Body of pancreas (tissue), 4 donors: ENCODE data around the gene MDFIC. TPM values are rescaled to one million over a fixed set of nuclear protein-coding genes. Genes with fewer than 3 reads are reported as not detected.

Source experiments
- ATAC-seq: fragments of 150-250 bp; one replicate; pipeline ENCODE4 v1.9.1; 2016
- DNase-seq, 4 donors: peaks; one replicate each; pipeline ENCODE4 v3.0.0-alpha.2; 2019
- H3K27ac ChIP-seq, 4 donors: fragments of 200-600 bp; sonication (generic); 1 replicate in 3 of 4; 2 replicates in 1 of 4; pipeline versions ENCODE4 v1.5.1 to v1.6.1; 2016 to 2019; ENCODE audit warnings: mild to moderate bottlenecking in 1 of 4, mixed read lengths in 1 of 4, moderate library complexity in 1 of 4
- H3K27me3 ChIP-seq, 2 donors: fragments of 200-600 bp; sonication (generic); one replicate each; pipeline ENCODE4 v1.6.0; 2016; ENCODE audit warnings: mild to moderate bottlenecking in 1 of 2
- H3K36me3 ChIP-seq, 2 donors: fragments of 200-600 bp; sonication (generic); replicated peaks in 1 of 2; 2 replicates each; pipeline ENCODE4 v1.5.1; 2016; ENCODE audit warnings: low read depth in 2 of 2; ENCODE audit not compliant: insufficient read depth in 1 of 2
- H3K4me1 ChIP-seq: fragments of 200-600 bp; sonication (generic); one replicate; pipeline ENCODE4 v1.6.0; 2016
- H3K4me3 ChIP-seq, 2 donors: fragments of 200-600 bp; sonication (generic); 1 replicate in 1 of 2; 2 replicates in 1 of 2; pipeline ENCODE4 v1.5.1; 2016 to 2019
- H3K9me3 ChIP-seq, 3 donors: fragments of 200-600 bp; sonication (generic); 1 replicate in 2 of 3; 2 replicates in 1 of 3; pipeline ENCODE4 v1.5.1; 2016
- CTCF ChIP-seq, 7 experiments: fragments of 450-650 bp in 4 of 7; fragments of 200-600 bp in 3 of 7; sonication (generic) in 3 of 7; IDR thresholded peaks; one replicate each; pipeline ENCODE4 v1.5.1; 2016 to 2019; ENCODE audit warnings: antibody characterized with exemption in 7 of 7
- POLR2A ChIP-seq, 3 donors: fragments of 450-650 bp; IDR thresholded peaks; one replicate each; pipeline ENCODE4 v1.6.1; 2016; ENCODE audit warnings: antibody characterized with exemption in 3 of 3, mild to moderate bottlenecking in 2 of 3
- WGBS, 2 donors: methylation state at CpG; one replicate each; pipeline ENCODE4 v1.1.5; 2017; 5-methylcytosine and 5-hydroxymethylcytosine counted together
- intact Hi-C: fragments of 100-400 bp; cut with DNase I; formaldehyde crosslinking; loops from one replicate; pipeline ENCODE4 v1.15.1; 2023
- total RNA-seq, 2 donors: library from RNA; depleted of rRNA; stranded (reverse); fragments of >200 nt; gene quantifications; one replicate each; pipeline ENCODE4 v1.1.0, GENCODE V29; 2016

MDFIC gene
- total RNA-seq, 2 donors from 2014 or later: 12.5 to 35.3 TPM

GRCh38 chr7:114973147-114973546, 51.3 kb downstream of the MDFIC start:
- WGBS, 2 donors: 70 to 80% methylated on average over 3 of the region's 3 CpGs
- no peaks in the 10 kb centered on the region for H3K36me3 ChIP-seq
- no peaks in the 10 kb centered on the region for H3K27me3 ChIP-seq
- intact Hi-C loops: no loop called here
- no peak overlapping the region for H3K27ac ChIP-seq
- no peak for ATAC-seq
- DNase-seq: no peak
- no peaks in the 10 kb centered on the region for H3K4me1 ChIP-seq
- no peak for TF ChIP-seq CTCF (IDR thresholded peaks at IDR 0.05)
- no peak for TF ChIP-seq POLR2A (IDR thresholded peaks at IDR 0.05)
- no peaks in the 10 kb centered on the region for H3K9me3 ChIP-seq
- H3K4me3 ChIP-seq: no peak overlapping the region

GRCh38 chr7:114975401-114975800, 53.5 kb downstream of the MDFIC start:
- no peak overlapping the region for H3K4me3 ChIP-seq
- TF ChIP-seq CTCF (IDR thresholded peaks at IDR 0.05): no peak
- TF ChIP-seq POLR2A (IDR thresholded peaks at IDR 0.05): no peak
- H3K27me3 ChIP-seq: no peaks in the 10 kb centered on the region
- H3K4me1 ChIP-seq: peaks cover 8% of the 10 kb centered on the region
- 57 to 78% methylated on average over 2 of the region's 2 CpGs for WGBS, 2 donors
- ATAC-seq: no peak
- H3K36me3 ChIP-seq: no peaks in the 10 kb centered on the region
- intact Hi-C loops: no loop called here
- H3K27ac ChIP-seq: no peak overlapping the region
- no peaks in the 10 kb centered on the region for H3K9me3 ChIP-seq
- DNase-seq: no peak

- no peak for DNase-seq
- peaks cover 8% of the 10 kb centered on the region for H3K4me1 ChIP-seq
Observed at GRCh38 chr7:114976666-114977065, 54.8 kb downstream of the MDFIC start.

GRCh38 chr7:114977277-114977676, 55.4 kb downstream of the MDFIC start:
- Histone ChIP-seq H3K27me3 (no peaks in the 10 kb centered on the region), H3K27ac (no peak overlapping the region), H3K9me3 (no peaks in the 10 kb centered on the region), H3K36me3 (no peaks in the 10 kb centered on the region), H3K4me1 (peaks cover 8% of the 10 kb centered on the region), H3K4me3 (no peak overlapping the region)
- no peak for ATAC-seq
- intact Hi-C loops: no loop called here
- 91 to 100% methylated on average over 1 of the region's 1 CpG for WGBS, 2 donors
- DNase-seq: no peak
- TF ChIP-seq POLR2A (IDR thresholded peaks at IDR 0.05) (no peak), CTCF (IDR thresholded peaks at IDR 0.05) (no peak)

More at GRCh38 chr7:114976666-114977065, 54.8 kb downstream of the MDFIC start:
- Histone ChIP-seq H3K9me3 (no peaks in the 10 kb centered on the region), H3K4me3 (no peak overlapping the region), H3K27me3 (no peaks in the 10 kb centered on the region), H3K27ac (no peak overlapping the region), H3K36me3 (no peaks in the 10 kb centered on the region)
- ATAC-seq: no peak
- intact Hi-C loops: no loop called here
- TF ChIP-seq POLR2A (IDR thresholded peaks at IDR 0.05): no peak
- TF ChIP-seq CTCF (IDR thresholded peaks at IDR 0.05): no peak
- 84 to 89% methylated on average over 4 of the region's 4 CpGs for WGBS, 2 donors

GRCh38 chr7:114979388-114979787, 57.5 kb downstream of the MDFIC start:
- H3K9me3 ChIP-seq: no peaks in the 10 kb centered on the region
- intact Hi-C loops: no loop called here
- WGBS, 2 donors: 6 to 7% methylated on average over 7 of the region's 7 CpGs
- H3K4me3 ChIP-seq: no peak overlapping the region
- no peaks in the 10 kb centered on the region for H3K27me3 ChIP-seq
- H3K36me3 ChIP-seq: no peaks in the 10 kb centered on the region
- peaks cover 8% of the 10 kb centered on the region for H3K4me1 ChIP-seq
- ATAC-seq (peak; percentile 100), DNase-seq (peak; percentile 72 to 83 (median 81))
- peak overlapping the region in 3 of 4 donors; percentile 27 to 71 (median 68) for H3K27ac ChIP-seq
- TF ChIP-seq CTCF (IDR thresholded peaks at IDR 0.05): no peak
